Adrenal gland (tissue), 12 donors: ENCODE results near the gene ITCH. TPM values are rescaled to one million over a fixed set of nuclear protein-coding genes. Genes with fewer than 3 reads are reported as not detected.
"Not testable (repeated sequence)": the region's sequence is repeated elsewhere in the genome, so short reads cannot be mapped to it uniquely, and the experiment has no call there.

Experiments used
- DNase-seq, 7 donors: peaks; one replicate each; pipeline ENCODE4 v3.0.0-alpha.2; 2019 to 2020
- H3K27ac ChIP-seq, 5 donors: fragments of 200-600 bp; sonication (generic) in 4 of 5; 1 replicate in 3 of 5; 2 replicates in 2 of 5; pipeline versions ENCODE4 v1.5.1 to v1.8.0; 2016 to 2020; ENCODE audit warnings: mild to moderate bottlenecking in 1 of 5
- H3K27me3 ChIP-seq: fragments of 200-600 bp; 2 replicates; pipeline ENCODE4 v1.8.0; 2021
- H3K36me3 ChIP-seq, 2 donors: fragments of 200-600 bp; replicated peaks in 1 of 2; 1 replicate in 1 of 2; 2 replicates in 1 of 2; pipeline versions ENCODE4 v1.5.1 to v1.8.0; 2018 to 2022
- H3K4me1 ChIP-seq, 2 donors: fragments of 200-600 bp; replicated peaks in 1 of 2; 1 replicate in 1 of 2; 2 replicates in 1 of 2; pipeline versions ENCODE4 v1.5.1 to v1.8.0; 2018 to 2021
- H3K4me3 ChIP-seq, 4 donors: fragments of 200-600 bp; sonication (generic) in 3 of 4; one replicate each; pipeline ENCODE4 v1.5.1; 2016 to 2018
- H3K9me3 ChIP-seq, 3 donors: fragments of 200-600 bp; sonication (generic) in 1 of 3; replicated peaks in 1 of 3; 1 replicate in 2 of 3; 2 replicates in 1 of 3; pipeline versions ENCODE4 v1.5.1 to v1.8.0; 2016 to 2021
- POLR2A ChIP-seq, 2 donors: fragments of 450-650 bp; IDR thresholded peaks; one replicate each; pipeline ENCODE4 v1.6.1; 2017; ENCODE audit warnings: antibody characterized with exemption in 2 of 2, mild to moderate bottlenecking in 2 of 2, moderate library complexity in 1 of 2
- WGBS, 4 donors: extraction: QIAGEN DNeasy Blood & Tissue Kit in 2 of 4; methylation state at CpG; one replicate each; pipeline versions ENCODE4 v1.1.5 to v1.1.7; 2013 to 2017; 5-methylcytosine and 5-hydroxymethylcytosine counted together
- intact Hi-C, 2 donors: fragments of 100-400 bp; cut with DNase I; formaldehyde crosslinking; loops; one replicate each; pipeline versions ENCODE4 v1.14.1 to v1.15.0; 2022 to 2023
- polyA plus RNA-seq, 3 donors: library from polyadenylated mRNA; stranded (reverse); fragments of 200-250 nt in 2 of 3; fragments of 350-450 nt in 1 of 3; fragmentation: Illumina TruSeq in 1 of 3; extraction: RNeasy Lipid Tissue Mini Kit (QIAGEN cat#74804) in 1 of 3; gene quantifications; one replicate each; pipeline ENCODE4 v1.2.3, GENCODE V29; 2013 to 2014
- total RNA-seq, 9 donors: library from RNA; depleted of rRNA in 4 of 9; stranded (reverse); fragments of >200 nt in 4 of 9; fragments of 120-200 nt in 1 of 9; fragmentation: NEBNext Ultra II Directional in 1 of 9; extraction: Animal tissue kit (Norgen Biotek cat#: 25700) in 1 of 9; gene quantifications; one replicate each; pipeline versions ENCODE4 v1.1.0 to v1.2.4, GENCODE V29; 2013 to 2023
- TF ChIP-seq, protein P1 (sequence below), 6 experiments: fragments of 450-650 bp in 4 of 6; fragments of 200-600 bp in 2 of 6; sonication (generic) in 1 of 6; IDR thresholded peaks; 1 replicate in 5 of 6; 2 replicates in 1 of 6; pipeline versions ENCODE4 v1.5.1 to v1.8.0; 2016 to 2021; ENCODE audit warnings: antibody characterized with exemption in 6 of 6, mild to moderate bottlenecking in 2 of 6, moderate library complexity in 1 of 6
- donor health status: healthy with polysubstance abuse.
- donor health status: Bipolar disorder and iron deficiency.
- donor health status: DM: yes; HTN: yes; CAD: no.
- donor health status: DM: no; HTN: no; CAD: no.
- donor health status: DM: no; HTN: no; CAD: no.
- donor health status: DM: yes; HTN: yes; CAD: no.

The ITCH gene
- total and polyA plus RNA-seq, 12 donors, result 5.8 to 67.6 (median 52.7) TPM

DNA sequence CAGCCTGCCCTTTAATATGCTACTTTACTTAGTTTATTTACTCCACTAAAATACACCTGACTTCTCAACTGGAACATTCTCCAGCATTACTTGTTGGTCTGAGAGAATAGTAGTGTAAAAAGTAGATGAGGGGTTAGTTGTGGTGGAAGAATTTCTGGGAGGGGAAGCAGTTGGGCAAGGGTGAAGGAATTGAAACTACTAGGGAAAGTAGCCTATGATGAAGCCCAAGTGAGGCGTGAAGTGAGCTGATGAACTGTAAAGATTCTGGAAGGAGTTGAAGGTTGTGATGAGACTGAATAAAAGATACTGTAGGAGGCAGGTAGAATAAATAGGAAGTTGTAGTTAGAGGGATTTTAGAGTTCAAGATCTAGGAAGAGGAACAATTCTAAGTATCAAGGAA lies 72.5 kb downstream of the ITCH start:
- Histone ChIP-seq H3K27ac (no peak overlapping the region), H3K9me3 (no peaks in the 10 kb centered on the region), H3K4me3 (no peak overlapping the region), H3K4me1 (no peaks in the 10 kb centered on the region), H3K27me3 (no peaks in the 10 kb centered on the region), H3K36me3 (peaks cover 7 to 27% of the 10 kb centered on the region in 2 donors)
- intact Hi-C loops, result no loop called here
- no peak for DNase-seq
- 79 to 94% (median 85%) methylated on average over 1 of the region's 1 CpG for WGBS, 4 donors
- TF ChIP-seq, protein P1, sequence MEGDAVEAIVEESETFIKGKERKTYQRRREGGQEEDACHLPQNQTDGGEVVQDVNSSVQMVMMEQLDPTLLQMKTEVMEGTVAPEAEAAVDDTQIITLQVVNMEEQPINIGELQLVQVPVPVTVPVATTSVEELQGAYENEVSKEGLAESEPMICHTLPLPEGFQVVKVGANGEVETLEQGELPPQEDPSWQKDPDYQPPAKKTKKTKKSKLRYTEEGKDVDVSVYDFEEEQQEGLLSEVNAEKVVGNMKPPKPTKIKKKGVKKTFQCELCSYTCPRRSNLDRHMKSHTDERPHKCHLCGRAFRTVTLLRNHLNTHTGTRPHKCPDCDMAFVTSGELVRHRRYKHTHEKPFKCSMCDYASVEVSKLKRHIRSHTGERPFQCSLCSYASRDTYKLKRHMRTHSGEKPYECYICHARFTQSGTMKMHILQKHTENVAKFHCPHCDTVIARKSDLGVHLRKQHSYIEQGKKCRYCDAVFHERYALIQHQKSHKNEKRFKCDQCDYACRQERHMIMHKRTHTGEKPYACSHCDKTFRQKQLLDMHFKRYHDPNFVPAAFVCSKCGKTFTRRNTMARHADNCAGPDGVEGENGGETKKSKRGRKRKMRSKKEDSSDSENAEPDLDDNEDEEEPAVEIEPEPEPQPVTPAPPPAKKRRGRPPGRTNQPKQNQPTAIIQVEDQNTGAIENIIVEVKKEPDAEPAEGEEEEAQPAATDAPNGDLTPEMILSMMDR (IDR thresholded peaks at IDR 0.05), result no peak
- TF ChIP-seq POLR2A (IDR thresholded peaks at IDR 0.05), result no peak

DNA sequence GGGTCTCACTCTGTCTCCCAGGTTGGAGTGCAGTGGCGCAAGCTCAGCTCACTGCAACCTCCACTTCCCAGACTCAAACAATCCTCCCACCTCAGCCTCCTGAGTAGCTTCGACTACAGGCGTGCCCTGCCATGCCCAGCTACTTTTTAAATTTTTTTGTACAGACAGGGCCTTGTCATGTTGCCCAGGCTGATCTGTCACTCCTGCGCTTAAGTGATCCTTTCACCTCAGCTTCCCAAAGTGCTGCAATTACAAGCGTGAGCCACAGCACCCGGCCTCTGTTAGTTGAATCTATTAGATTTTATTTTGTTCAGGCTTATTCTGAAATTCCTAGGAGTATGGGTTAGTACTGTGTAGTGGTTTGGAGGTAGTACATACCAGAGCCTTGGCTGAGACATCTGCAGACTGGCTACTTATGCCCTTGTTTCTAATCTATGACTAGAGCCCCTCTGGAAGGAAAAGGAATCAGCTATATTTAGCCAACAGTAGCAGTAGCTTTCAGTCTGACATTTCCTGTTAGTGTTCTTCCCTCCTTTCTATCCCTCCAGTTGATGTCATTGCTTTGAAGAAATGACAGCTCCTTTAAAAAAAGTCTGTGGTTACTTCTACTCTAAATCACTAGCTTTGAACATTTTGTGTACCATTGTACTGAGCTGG lies 74.4 kb downstream of the ITCH start:
- H3K27ac ChIP-seq, result peak overlapping the region in 2 of 5 donors; percentile 10 to 13
- intact Hi-C loops, result no loop called here

DNA sequence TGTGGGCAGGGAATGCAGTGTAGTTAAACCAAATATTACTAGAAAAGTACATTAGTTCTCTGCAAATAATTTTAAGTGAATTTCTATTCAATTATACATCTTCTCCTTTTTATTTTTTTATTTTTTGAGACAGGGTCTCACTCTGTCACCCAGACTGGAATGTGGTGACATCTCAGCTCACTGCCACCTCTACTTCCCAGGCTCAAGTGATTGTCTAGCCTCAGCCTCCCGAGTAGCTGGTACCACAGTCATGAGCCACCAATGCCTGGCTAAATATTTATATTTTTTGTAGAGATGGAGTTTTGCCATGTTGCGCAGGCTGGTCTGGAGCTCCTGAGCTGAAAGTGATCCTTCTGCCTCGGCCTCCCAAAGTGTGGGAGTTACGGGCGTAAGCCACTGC lies 76.1 kb downstream of the ITCH start:
- Histone ChIP-seq H3K27ac (no peak overlapping the region), H3K27me3 (no peaks in the 10 kb centered on the region), H3K4me3 (no peak overlapping the region), H3K4me1 (no peaks in the 10 kb centered on the region), H3K36me3 (peaks cover 7 to 57% of the 10 kb centered on the region in 2 donors), H3K9me3 (no peaks in the 10 kb centered on the region)
- WGBS, 4 donors, result 89 to 99% (median 94%) methylated on average over 5 of the region's 5 CpGs
- DNase-seq, result no peak
- intact Hi-C loops, result no loop called here
- TF ChIP-seq POLR2A (IDR thresholded peaks at IDR 0.05), result no peak
- TF ChIP-seq, protein P1 (IDR thresholded peaks at IDR 0.05), result no peak

More for the DNA sequence above, 74.4 kb downstream of the ITCH start:
- Histone ChIP-seq H3K36me3 (peaks cover 7 to 46% of the 10 kb centered on the region in 2 donors), H3K27me3 (no peaks in the 10 kb centered on the region), H3K4me1 (no peaks in the 10 kb centered on the region), H3K4me3 (no peak overlapping the region), H3K9me3 (no peaks in the 10 kb centered on the region)
- TF ChIP-seq POLR2A (IDR thresholded peaks at IDR 0.05), result no peak
- TF ChIP-seq, protein P1 (IDR thresholded peaks at IDR 0.05), result no peak
- no peak for DNase-seq
- WGBS, 4 donors, result 69 to 88% (median 79%) methylated on average over 6 of the region's 6 CpGs

DNA sequence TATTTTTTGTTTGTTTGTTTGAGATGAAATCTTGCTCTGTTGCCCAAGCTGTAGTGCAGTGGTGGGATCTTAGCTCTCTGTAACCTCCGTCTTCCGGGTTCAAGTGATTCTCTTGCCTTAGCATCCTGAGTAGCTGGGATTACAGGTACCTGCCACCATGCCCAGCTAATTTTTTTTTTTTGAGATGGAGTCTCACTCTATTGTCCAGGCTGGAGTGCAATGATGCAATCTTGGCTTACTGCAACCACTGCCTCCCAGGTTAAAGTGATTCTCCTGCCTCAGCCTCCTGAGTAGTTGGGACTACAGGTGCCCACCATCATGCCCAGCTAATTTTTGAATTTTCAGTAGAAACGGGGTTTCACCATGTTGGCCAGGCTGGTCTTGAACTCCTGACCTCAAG lies 78.3 kb downstream of the ITCH start:
- 94 to 98% (median 96%) methylated on average over 3 of the region's 3 CpGs for WGBS, 4 donors
- H3K9me3 ChIP-seq, H3K27me3 ChIP-seq, intact Hi-C loops, DNase-seq, H3K27ac ChIP-seq, H3K4me3 ChIP-seq, H3K4me1 ChIP-seq: not testable (repeated sequence)
- peaks cover 7 to 77% of the 10 kb centered on the region in 2 donors for H3K36me3 ChIP-seq

DNA sequence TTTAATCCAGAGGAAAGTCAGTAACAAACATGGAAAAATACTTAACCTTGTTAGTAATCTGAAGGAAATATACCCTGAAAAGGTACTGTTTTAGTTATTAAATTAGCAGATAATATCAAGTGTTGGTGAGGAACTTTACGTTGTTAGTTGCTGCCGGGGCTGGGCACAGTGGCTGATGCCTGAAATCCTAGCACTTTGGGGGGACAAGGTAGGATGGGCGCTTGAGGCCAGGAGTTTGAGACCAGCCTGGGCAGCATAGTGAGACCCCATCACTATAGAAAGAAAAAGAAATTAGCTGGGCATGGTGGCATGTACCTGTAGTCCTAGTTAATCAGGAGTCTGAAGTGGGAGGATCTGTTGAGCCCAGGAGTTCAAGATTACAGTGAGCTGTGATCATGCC lies 80.5 kb downstream of the ITCH start:
- no peaks in the 10 kb centered on the region for H3K9me3 ChIP-seq
- peaks cover 7 to 79% of the 10 kb centered on the region in 2 donors for H3K36me3 ChIP-seq
- intact Hi-C loops, result no loop called here
- 92 to 98% (median 94%) methylated on average over 3 of the region's 3 CpGs for WGBS, 4 donors
- TF ChIP-seq, protein P1 (IDR thresholded peaks at IDR 0.05), result no peak
- no peak for TF ChIP-seq POLR2A (IDR thresholded peaks at IDR 0.05)
- H3K4me1 ChIP-seq, result no peaks in the 10 kb centered on the region
- no peak for DNase-seq
- H3K4me3 ChIP-seq, result no peak overlapping the region
- no peak overlapping the region for H3K27ac ChIP-seq
- H3K27me3 ChIP-seq, result no peaks in the 10 kb centered on the region
